Skeletal muscle tissue (tissue), 4 donors: ENCODE data around the gene LGALS7B. TPM values are rescaled to one million over a fixed set of nuclear protein-coding genes. Genes with fewer than 3 reads are reported as not detected.

Experiments used
- H3K27ac ChIP-seq: one replicate; pipeline ENCODE4 v1.7.0; 2013; ENCODE audit warnings: mild to moderate bottlenecking, low read depth, low read length, inconsistent platforms
- H3K27me3 ChIP-seq, 3 donors: one replicate each; pipeline ENCODE4 v1.7.0; 2013; ENCODE audit warnings: low read length in 3 of 3; ENCODE audit not compliant: control insufficient read depth in 3 of 3, insufficient read depth in 3 of 3
- H3K36me3 ChIP-seq, 3 donors: one replicate each; pipeline ENCODE4 v1.7.0; 2013; ENCODE audit warnings: low read length in 3 of 3; ENCODE audit not compliant: control insufficient read depth in 3 of 3, insufficient read depth in 3 of 3
- H3K4me1 ChIP-seq, 3 donors: one replicate each; pipeline ENCODE4 v1.7.0; 2013; ENCODE audit warnings: low read length in 3 of 3, mild to moderate bottlenecking in 3 of 3; ENCODE audit not compliant: control insufficient read depth in 3 of 3, insufficient read depth in 3 of 3
- H3K4me3 ChIP-seq, 3 donors: one replicate each; pipeline ENCODE4 v1.7.0; 2013; ENCODE audit warnings: low read length in 3 of 3
- H3K9ac ChIP-seq, 3 donors: one replicate each; pipeline ENCODE4 v1.7.0; 2013; ENCODE audit warnings: low read length in 3 of 3, mild to moderate bottlenecking in 3 of 3, moderate library complexity in 2 of 3, low read depth in 1 of 3
- H3K9me3 ChIP-seq, 3 donors: one replicate each; pipeline ENCODE4 v1.7.0; 2013; ENCODE audit warnings: low read length in 3 of 3; ENCODE audit not compliant: control insufficient read depth in 3 of 3
- total RNA-seq: library from RNA; depleted of rRNA; stranded (reverse); fragments of >200 nt; gene quantifications from one replicate; pipeline ENCODE4 v1.2.3, GENCODE V29; 2014
- donor health status: Osteomylitis.

Gene LGALS7B
- total RNA-seq, 1 donor from 2014 or later = not detected

- Histone ChIP-seq H3K9ac (no peak overlapping the region), H3K36me3 (peaks cover 33 to 35% (median 34%) of the 10 kb centered on the region in 3 donors), H3K27me3 (no peaks in the 10 kb centered on the region), H3K27ac (peak overlapping the region; percentile 92), H3K4me1 (peaks cover 51 to 71% (median 60%) of the 10 kb centered on the region in 3 donors), H3K4me3 (no peak overlapping the region), H3K9me3 (no peaks in the 10 kb centered on the region)
These were observed 45.1 kb downstream of the LGALS7B start for GRCh38 chr19:38834104-38834490.

- peaks cover 56 to 75% (median 65%) of the 10 kb centered on the region in 3 donors for H3K4me1 ChIP-seq
- H3K36me3 ChIP-seq = peaks cover 38 to 40% (median 39%) of the 10 kb centered on the region in 3 donors
- H3K9me3 ChIP-seq = no peaks in the 10 kb centered on the region
- no peak overlapping the region for H3K9ac ChIP-seq
- H3K27ac ChIP-seq = peak overlapping the region; percentile 92
- no peak overlapping the region for H3K4me3 ChIP-seq
- H3K27me3 ChIP-seq = no peaks in the 10 kb centered on the region
These were observed 45.6 kb downstream of the LGALS7B start for GRCh38 chr19:38834590-38834989.

GRCh38 chr19:38836159-38836982 is 47.4 kb downstream of the LGALS7B start:
- Histone ChIP-seq H3K27me3 (no peaks in the 10 kb centered on the region), H3K27ac (peak overlapping the region; percentile 92), H3K4me1 (peaks cover 57 to 73% (median 66%) of the 10 kb centered on the region in 3 donors), H3K9me3 (no peaks in the 10 kb centered on the region), H3K36me3 (peaks cover 46 to 48% (median 46%) of the 10 kb centered on the region in 3 donors), H3K9ac (peak overlapping the region; percentile 48 to 70 (median 63)), H3K4me3 (no peak overlapping the region)

GRCh38 chr19:38836983-38837626 is 48.1 kb downstream of the LGALS7B start:
- Histone ChIP-seq H3K4me1 (peaks cover 62 to 74% (median 70%) of the 10 kb centered on the region in 3 donors), H3K36me3 (peaks cover 52 to 55% (median 52%) of the 10 kb centered on the region in 3 donors), H3K9ac (peak overlapping the region in 2 of 3 donors; percentile 34 to 74), H3K27ac (peak overlapping the region; percentile 92), H3K9me3 (no peaks in the 10 kb centered on the region), H3K4me3 (no peak overlapping the region), H3K27me3 (no peaks in the 10 kb centered on the region)

- H3K9ac ChIP-seq = peak overlapping the region in 2 of 3 donors; percentile 7 to 74
- H3K36me3 ChIP-seq = peaks cover 57 to 61% (median 58%) of the 10 kb centered on the region in 3 donors
- H3K27ac ChIP-seq = peak overlapping the region; percentile 92
- peaks cover 59 to 76% (median 69%) of the 10 kb centered on the region in 3 donors for H3K4me1 ChIP-seq
- no peaks in the 10 kb centered on the region for H3K27me3 ChIP-seq
- H3K9me3 ChIP-seq = no peaks in the 10 kb centered on the region
- no peak overlapping the region for H3K4me3 ChIP-seq
These were observed 48.7 kb downstream of the LGALS7B start for GRCh38 chr19:38837656-38838121.

GRCh38 chr19:38838208-38838985 is 49.4 kb downstream of the LGALS7B start:
- peaks cover 65 to 68% (median 65%) of the 10 kb centered on the region in 3 donors for H3K36me3 ChIP-seq
- peak overlapping the region; percentile 92 for H3K27ac ChIP-seq
- no peaks in the 10 kb centered on the region for H3K9me3 ChIP-seq
- H3K27me3 ChIP-seq = no peaks in the 10 kb centered on the region
- H3K4me1 ChIP-seq = peaks cover 59 to 83% (median 76%) of the 10 kb centered on the region in 3 donors
- peak overlapping the region; percentile 7 to 74 (median 44) for H3K9ac ChIP-seq
- H3K4me3 ChIP-seq = no peak overlapping the region

GRCh38 chr19:38838986-38839761 is 50.2 kb downstream of the LGALS7B start:
- H3K9me3 ChIP-seq = no peaks in the 10 kb centered on the region
- H3K4me1 ChIP-seq = peaks cover 61 to 91% (median 81%) of the 10 kb centered on the region in 3 donors
- H3K36me3 ChIP-seq = peaks cover 72 to 76% (median 73%) of the 10 kb centered on the region in 3 donors
- peak overlapping the region; percentile 92 for H3K27ac ChIP-seq
- peak overlapping the region in 1 of 3 donors; percentile 35 for H3K4me3 ChIP-seq
- no peaks in the 10 kb centered on the region for H3K27me3 ChIP-seq
- peak overlapping the region; percentile 41 to 74 (median 53) for H3K9ac ChIP-seq

- no peaks in the 10 kb centered on the region for H3K9me3 ChIP-seq
- H3K27me3 ChIP-seq = no peaks in the 10 kb centered on the region
- H3K9ac ChIP-seq = peak overlapping the region; percentile 47 to 80 (median 62)
- H3K4me1 ChIP-seq = peaks cover 65 to 92% (median 84%) of the 10 kb centered on the region in 3 donors
- H3K27ac ChIP-seq = peak overlapping the region; percentile 92
- peaks cover 80 to 82% (median 80%) of the 10 kb centered on the region in 3 donors for H3K36me3 ChIP-seq
- no peak overlapping the region for H3K4me3 ChIP-seq
These were observed 51.0 kb downstream of the LGALS7B start for GRCh38 chr19:38839816-38840582.
